ENCODE measurements around the gene ENTREP3.

ENTREP3 gene

GRCh38 chr1:155197901-155198546 lies 57.3 kb downstream of the ENTREP3 start:
- DNase-seq = no peak
